ENCODE results near the gene SCAF4. TPM values are rescaled to one million over a fixed set of nuclear protein-coding genes. Genes with fewer than 3 reads are reported as not detected.

SCAF4 gene
- polyA plus RNA-seq, 3 donors: 36.5 to 42.4 (median 41.2) TPM

DNA sequence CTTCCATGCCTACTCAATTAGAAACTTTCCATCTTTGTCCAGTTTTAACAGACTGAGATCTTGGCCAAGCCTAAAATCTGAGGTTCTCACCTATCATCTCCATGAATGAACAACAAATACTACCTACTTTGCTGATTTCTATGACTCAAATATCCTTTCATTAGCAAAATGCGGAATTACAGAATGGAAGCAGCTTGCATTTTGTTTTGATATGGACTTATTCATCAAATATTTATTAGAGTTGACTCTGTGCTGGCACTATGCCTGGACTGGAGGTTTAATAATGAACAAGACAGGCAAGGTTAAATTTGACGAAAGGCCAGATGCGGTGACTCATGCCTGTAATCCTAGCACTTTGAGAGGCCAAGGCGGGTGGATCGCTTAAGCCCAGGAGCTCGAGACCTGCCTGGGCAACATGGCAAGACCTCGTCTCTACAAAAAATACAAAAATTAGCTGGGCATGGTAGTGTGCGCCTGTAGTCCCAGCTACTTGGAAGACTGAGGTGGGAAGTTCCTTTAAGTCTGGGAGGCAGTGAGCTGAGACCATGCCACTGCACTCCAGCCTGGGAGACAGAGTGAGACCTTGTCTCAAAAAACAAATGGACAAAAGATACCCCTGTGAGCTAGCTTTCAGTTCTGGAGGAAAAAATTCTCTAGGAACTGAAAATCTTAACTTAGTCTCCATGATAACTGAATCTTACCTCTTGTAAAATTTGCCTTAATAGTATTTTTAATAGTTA, 101.8 kb downstream of the SCAF4 start:
- peak in 4 of 11 donors; percentile 17 to 43 (median 18) for DNase-seq (ENCODE audit: extremely low read depth in 1 of 11, low read depth in 9 of 11, low spot score in 4 of 11)

DNA sequence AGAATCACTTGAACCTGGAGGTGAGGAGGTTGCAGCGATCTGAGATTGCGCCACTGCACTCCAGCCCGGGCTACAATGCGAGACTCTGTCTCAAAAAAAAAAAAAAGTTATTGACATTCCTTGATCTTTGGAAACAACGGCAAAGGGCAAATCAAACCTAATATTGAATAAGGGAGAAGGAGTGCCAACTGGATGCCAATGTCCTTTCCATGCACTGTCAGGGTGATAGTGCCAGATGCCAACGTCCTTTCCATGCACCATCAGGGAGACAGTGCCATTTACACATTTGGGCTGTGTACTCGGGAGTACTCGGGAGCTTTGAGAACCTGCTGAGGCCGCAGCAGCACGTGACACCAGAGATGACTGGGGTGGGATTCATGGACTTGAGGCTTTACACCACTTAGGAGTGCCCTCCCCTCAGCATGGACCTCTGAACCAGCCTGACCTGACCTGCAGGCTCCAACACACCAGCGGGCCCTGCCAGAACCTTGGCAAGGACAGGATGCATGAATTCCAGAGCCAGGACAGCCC, 106.9 kb downstream of the SCAF4 start:
- no peak for DNase-seq (ENCODE audit: extremely low read depth in 1 of 11, low read depth in 9 of 11, low spot score in 4 of 11)

DNA sequence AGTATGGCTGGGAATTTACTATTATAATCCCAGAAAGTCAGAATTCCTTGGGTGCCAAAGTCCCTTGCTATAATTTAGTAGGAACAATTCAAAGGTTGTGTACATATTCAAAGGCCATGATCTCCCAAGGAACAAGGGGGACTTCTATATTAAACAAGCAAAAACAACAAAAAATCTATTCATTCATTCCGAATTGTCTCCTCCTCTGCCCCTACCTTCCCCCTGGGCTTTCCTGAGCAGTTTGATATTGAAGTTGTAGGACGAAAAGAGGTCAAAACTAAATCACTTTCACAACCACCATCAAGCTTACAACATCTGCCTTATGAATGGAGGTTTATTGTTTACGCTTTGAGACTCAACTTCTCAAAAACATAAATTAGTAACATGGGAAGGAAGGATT, 107.7 kb downstream of the SCAF4 start:
- no peak for DNase-seq (ENCODE audit: extremely low read depth in 1 of 11, low read depth in 9 of 11, low spot score in 4 of 11)

DNA sequence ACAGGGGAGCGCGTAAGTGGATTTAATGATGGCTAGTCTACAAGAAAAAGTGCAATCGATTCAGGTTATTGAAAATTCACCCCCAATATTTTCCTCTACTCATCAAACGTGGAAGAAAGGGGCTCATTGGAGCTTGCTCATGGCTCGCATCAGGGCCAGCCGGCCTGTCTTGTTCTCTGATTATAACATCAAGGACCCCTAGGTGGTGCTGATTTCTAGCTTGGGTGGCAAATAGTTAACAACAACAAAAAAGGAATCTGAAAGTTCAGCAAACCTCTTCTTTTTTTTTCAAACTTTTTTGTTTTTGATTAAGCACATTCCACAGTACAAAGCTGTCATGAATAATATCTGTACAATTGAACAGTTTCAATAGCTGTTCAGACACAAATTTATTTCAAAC, 108.3 kb downstream of the SCAF4 start:
- DNase-seq (ENCODE audit: extremely low read depth in 1 of 11, low read depth in 9 of 11, low spot score in 4 of 11): no peak

GRCh38 chr21:31622397-31622796, 109.5 kb downstream of the SCAF4 start:
- no peak for DNase-seq (ENCODE audit: extremely low read depth in 1 of 11, low read depth in 9 of 11, low spot score in 4 of 11)

Other genes with a start within 250 kb of the SCAF4 start
- gene SOD1, start 72.4 kb downstream of the SCAF4 start, polyA plus RNA-seq (ENCODE audit: insufficient read length in 3 of 3): 100 to 1,000 TPM; 252 to 276 (median 255) TPM
- gene HUNK, start 140.9 kb upstream of the SCAF4 start, polyA plus RNA-seq (ENCODE audit: insufficient read length in 3 of 3): 10 to 100 TPM; 19.4 to 19.6 (median 19.4) TPM

All from renal cortex interstitium (tissue), 11 donors.